H1 (cell line): ENCODE results near the gene BAX. TPM values are rescaled to one million over a fixed set of nuclear protein-coding genes. Genes with fewer than 3 reads are reported as not detected.

ENCODE experiments used
- CBX5 ChIP-seq: fragments of 300-800, 300-1000 bp; sonication (generic); IDR thresholded peaks from 2 replicates; pipeline ENCODE4 v1.7.1; 2016; ENCODE audit warnings: antibody characterized with exemption, low read length, low read depth
- RFX5 ChIP-seq: IDR thresholded peaks from 2 replicates; pipeline ENCODE4 v1.6.1; 2011; ENCODE audit warnings: low read depth, low read length, improper control_type of control experiment, borderline replicate concordance
- polyA plus RNA-seq, 7 experiments: library from polyadenylated mRNA; depleted of rRNA in 3 of 7; stranded (reverse) in 5 of 7; unstranded in 2 of 7; fragments of >200 nt in 5 of 7; fragments of 200-250 nt in 2 of 7; gene quantifications; 1 replicate in 5 of 7; 2 replicates in 1 of 7; 4 replicates in 1 of 7; pipeline versions ENCODE4 v1.2.1 to v1.2.3, GENCODE V29; 2011 to 2013; ENCODE audit warnings: missing spikeins in 2 of 7, mixed read lengths in 2 of 7
- total RNA-seq: library from RNA; stranded (reverse); fragmentation: NEBNext Ultra II Directional; extraction: Animal tissue kit (Norgen Biotek cat#: 25700); gene quantifications from 2 replicates; pipeline ENCODE4 v1.2.1, GENCODE V29; 2021

The BAX gene
- total and polyA plus RNA-seq, 2 of the 8 experiments (the other 6 are each of a cell fraction or from before 2014, with no cell fraction given), result 257 to 346 TPM

DNA sequence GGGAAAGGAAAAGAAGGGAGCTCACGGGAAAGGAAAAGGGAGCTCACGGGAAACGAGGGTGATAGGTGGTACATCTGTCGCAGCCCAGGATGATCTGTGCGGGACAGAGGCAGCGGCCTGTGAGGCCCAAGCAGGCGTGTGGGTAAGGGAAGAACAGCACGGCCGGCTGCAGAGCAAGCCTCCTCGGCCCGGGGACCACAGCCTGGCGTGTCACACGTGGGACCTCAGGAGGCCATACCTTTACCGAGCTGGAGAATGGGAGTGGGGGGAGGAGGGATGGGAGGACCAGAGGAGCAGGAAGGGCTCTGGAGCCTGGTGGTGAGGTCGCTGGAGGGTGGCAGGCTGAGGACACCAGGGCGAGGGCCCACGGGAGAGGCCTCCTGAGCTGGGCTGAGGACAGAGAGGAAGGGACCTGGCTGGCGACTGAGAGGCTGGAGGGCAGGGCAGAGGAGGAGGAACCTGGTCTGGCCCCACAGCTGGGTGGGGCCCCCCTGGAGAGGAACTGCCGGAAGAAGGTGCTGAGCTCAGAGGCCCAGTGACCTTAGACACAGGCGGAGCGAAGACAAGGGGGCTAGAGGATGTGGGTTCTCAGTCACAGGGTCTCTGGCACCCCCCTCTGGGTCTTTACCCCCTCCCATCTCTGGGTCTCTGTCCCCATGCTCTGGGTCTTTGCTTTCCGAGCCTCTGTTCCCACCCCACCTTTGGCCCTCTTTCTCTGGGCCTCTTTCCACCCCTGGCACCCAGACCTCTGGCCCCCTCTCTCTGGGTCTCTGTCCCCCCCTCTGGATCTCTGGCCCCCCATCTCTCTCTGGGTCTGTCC lies 7.6 kb downstream of the BAX start (continued):
- TF ChIP-seq RFX5, result no peak
- TF ChIP-seq CBX5, result no peak
